GM13976 (cell line): ENCODE results near the gene SLC7A6OS.

Source experiments
- DNase-seq: peaks from one replicate; pipeline ENCODE4 v3.0.0; 2012; ENCODE audit warnings: low spot score
- CTCF ChIP-seq: IDR thresholded peaks from 2 replicates; pipeline ENCODE4 v1.5.1; 2012; ENCODE audit warnings: borderline replicate concordance, mild to moderate bottlenecking; ENCODE audit not compliant: insufficient read depth; ENCODE audit errors: extremely low read depth, missing control alignments, control extremely low read depth
- in situ Hi-C: fragments of 300-500 bp; cut with MboI; formaldehyde crosslinking; loops from one replicate; pipeline ENCODE4 v1.12.0; 2022; ENCODE audit warnings: low sequenced_read_pairs, mixed read lengths, inconsistent platforms; ENCODE audit not compliant: unreplicated experiment

SLC7A6OS gene

GRCh38 chr16:68267612-68268405, 42.9 kb downstream of the SLC7A6OS start:
- in situ Hi-C loops, result no loop called here
- TF ChIP-seq CTCF, result no peak
- DNase-seq, result no peak

DNA sequence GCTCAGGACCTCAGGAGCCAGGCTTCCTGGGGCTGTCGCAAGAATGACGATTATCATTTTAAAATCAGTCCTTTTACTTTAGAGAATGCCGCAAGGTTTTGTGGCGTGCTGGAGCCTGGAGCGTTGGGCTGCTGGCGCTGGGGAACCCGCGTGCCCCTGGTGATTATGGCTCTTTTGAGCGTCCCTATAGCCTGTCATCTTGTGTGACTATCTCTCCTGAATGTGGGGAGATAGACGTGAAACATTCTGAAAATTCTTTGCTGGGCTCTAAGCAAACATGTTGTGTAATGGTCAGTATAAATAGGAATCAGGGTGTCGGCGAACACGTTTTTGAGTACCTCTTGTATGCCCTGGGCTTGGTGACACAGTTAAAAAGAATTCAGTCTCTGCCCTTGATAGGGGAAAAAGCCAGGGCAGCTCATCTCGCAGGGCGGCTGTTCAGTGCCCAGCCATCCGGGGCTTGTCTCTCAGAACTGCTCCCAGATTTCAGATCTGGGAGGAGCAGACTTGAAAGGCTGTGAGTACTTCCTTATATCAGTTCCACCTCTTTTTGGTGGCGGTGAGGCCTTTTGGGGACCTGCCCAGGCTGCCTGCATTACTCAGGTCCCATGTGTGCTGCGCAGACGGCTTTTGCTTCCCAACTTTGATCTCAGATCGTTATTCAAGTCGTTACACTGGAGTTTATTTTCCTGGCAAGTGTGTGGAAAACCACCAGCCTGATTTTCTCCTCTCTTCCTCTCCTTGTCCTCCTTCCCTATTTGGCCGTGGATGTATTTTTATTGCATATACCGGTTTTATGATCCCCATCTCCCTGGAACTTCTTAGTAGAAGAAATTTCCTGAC, 45.4 kb downstream of the SLC7A6OS start:
- no peak for TF ChIP-seq CTCF
- DNase-seq, result no peak
- in situ Hi-C loops, result no loop called here

- in situ Hi-C loops, result loop anchor here (5.0 kb wide), 1 partner anchor 68 kb away; no protein-coding TSS in a partner anchor
- TF ChIP-seq CTCF, result peak; percentile 78
- DNase-seq, result peak; percentile 92
Measured at GRCh38 chr16:68264128-68265077, 46.3 kb downstream of the SLC7A6OS start, which contains the start of gene SLC7A6. Gene SLC7A6 (plus strand): TSS chr16:68264526. CDS start chr16:68274727, 10,201 bp downstream.

DNA sequence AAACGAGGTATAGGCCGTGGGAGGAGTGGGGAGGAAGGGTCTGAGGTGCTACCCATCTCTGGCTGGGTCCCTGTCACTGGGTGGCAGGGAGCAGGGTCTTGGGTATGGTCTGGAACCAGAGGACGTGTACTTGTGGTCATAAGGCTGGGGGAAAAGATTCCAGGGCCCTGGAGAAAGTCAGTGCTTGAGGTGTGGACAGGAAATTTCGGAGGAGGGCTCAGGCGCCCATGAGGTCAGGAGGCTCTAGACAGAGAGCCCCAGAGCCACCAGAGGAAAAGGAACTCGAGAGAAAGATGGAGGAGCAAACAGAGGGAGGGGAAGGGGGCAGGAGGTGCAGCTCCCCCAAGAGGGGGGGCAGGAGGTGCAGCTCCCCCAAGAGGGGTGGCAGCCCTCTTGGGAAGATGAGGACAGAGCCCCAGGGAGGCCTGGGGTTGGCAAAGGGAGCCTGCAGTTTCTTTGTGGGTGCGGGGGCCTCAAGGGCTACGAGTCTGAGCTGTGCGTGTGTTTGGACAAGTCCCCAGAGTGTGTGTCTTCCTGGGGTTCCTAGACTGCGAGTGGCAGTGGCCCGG, 47.1 kb downstream of the SLC7A6OS start:
- in situ Hi-C loops, result loop anchor here (5.0 kb wide), 1 partner anchor 69 kb away; no protein-coding TSS in a partner anchor
- no peak for DNase-seq
- no peak for TF ChIP-seq CTCF

DNA sequence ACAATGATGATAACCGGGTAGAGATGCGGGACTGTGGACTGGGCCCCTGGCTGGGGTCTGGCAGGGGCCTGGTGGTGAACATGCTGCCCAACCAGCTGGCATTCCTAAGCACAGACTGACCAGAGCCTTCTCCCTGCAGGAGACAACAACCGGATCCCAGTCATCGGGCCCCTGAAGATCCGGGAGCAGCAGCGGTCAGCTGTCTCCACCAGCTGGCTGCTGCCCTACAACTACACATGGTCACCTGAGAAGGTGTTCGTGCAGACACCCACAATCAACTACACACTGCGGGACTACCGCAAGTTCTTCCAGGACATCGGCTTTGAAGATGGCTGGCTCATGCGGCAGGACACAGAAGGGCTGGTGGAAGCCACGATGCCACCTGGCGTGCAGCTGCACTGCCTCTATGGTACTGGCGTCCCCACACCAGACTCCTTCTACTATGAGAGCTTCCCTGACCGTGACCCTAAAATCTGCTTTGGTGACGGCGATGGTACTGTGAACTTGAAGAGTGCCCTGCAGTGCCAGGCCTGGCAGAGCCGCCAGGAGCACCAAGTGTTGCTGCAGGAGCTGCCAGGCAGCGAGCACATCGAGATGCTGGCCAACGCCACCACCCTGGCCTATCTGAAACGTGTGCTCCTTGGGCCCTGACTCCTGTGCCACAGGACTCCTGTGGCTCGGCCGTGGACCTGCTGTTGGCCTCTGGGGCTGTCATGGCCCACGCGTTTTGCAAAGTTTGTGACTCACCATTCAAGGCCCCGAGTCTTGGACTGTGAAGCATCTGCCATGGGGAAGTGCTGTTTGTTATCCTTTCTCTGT, 51.5 kb downstream of the SLC7A6OS start:
- in situ Hi-C loops, result no loop called here
- no peak for TF ChIP-seq CTCF
- DNase-seq, result no peak
